Uterus (tissue), 2 donors: ENCODE measurements around the gene GATAD2B.

Source experiments
- CTCF ChIP-seq, 4 experiments: fragments of 200-600 bp in 2 of 4; fragments of 450-650 bp in 2 of 4; sonication (generic) in 2 of 4; IDR thresholded peaks; one replicate each; pipeline ENCODE4 v1.5.1; 2016 to 2019; ENCODE audit warnings: antibody characterized with exemption in 4 of 4, mild to moderate bottlenecking in 2 of 4, moderate library complexity in 1 of 4
- POLR2A ChIP-seq, 2 donors: fragments of 450-650 bp; IDR thresholded peaks; one replicate each; pipeline ENCODE4 v1.6.1; 2016; ENCODE audit warnings: antibody characterized with exemption in 2 of 2, mild to moderate bottlenecking in 1 of 2, moderate library complexity in 1 of 2

GRCh38 chr1:153795934-153796785, 126.6 kb downstream of the GATAD2B start:
- TF ChIP-seq CTCF (IDR thresholded peaks at IDR 0.05) (no peak), POLR2A (IDR thresholded peaks at IDR 0.05) (no peak)
